DND-41 (cell line): ENCODE measurements around the gene FAM9C.
"Not testable (repeated sequence)": the region's sequence is repeated elsewhere in the genome, so short reads cannot be mapped to it uniquely, and the experiment has no call there.

Source experiments
- ATAC-seq: fragments of 200-7000 bp; cut with Tn5 transposase; 3 replicates; pipeline ENCODE4 v1.9.1; 2021; ENCODE audit warnings: low read depth; ENCODE audit not compliant: insufficient read depth
- DNase-seq: peaks from one replicate; pipeline ENCODE4 v3.0.0-alpha.2; 2020
- H2AFZ ChIP-seq: 2 replicates; pipeline ENCODE4 v1.6.0; 2012; ENCODE audit warnings: low read depth, low read length
- H3K27ac ChIP-seq: 2 replicates; pipeline ENCODE4 v1.5.1; 2012; ENCODE audit warnings: low read length, inconsistent platforms
- H3K27me3 ChIP-seq: fragments of 200-600 bp; sonication (generic); 2 replicates; pipeline ENCODE4 v1.6.0; 2012; ENCODE audit warnings: low read length, mild to moderate bottlenecking, inconsistent platforms; ENCODE audit not compliant: insufficient read depth, poor library complexity
- H3K36me3 ChIP-seq: 2 replicates; pipeline ENCODE4 v1.5.1; 2012; ENCODE audit warnings: low read length, inconsistent platforms; ENCODE audit not compliant: insufficient read depth
- H3K4me1 ChIP-seq: 2 replicates; pipeline ENCODE4 v1.5.1; 2012; ENCODE audit warnings: mild to moderate bottlenecking, low read length; ENCODE audit not compliant: insufficient read depth
- H3K4me2 ChIP-seq: 2 replicates; pipeline ENCODE4 v1.6.0; 2012; ENCODE audit warnings: mild to moderate bottlenecking, moderate library complexity, low read length, inconsistent platforms; ENCODE audit not compliant: insufficient read depth
- H3K4me3 ChIP-seq, 2 experiments: fragments of 200-600 bp in 1 of 2; shearing (Covaris generic) in 1 of 2; 2 replicates each; pipeline ENCODE4 v1.5.1; 2012 to 2016; ENCODE audit warnings: inconsistent platforms in 2 of 2, low read length in 2 of 2, mild to moderate bottlenecking in 2 of 2, low read depth in 1 of 2, moderate library complexity in 1 of 2
- H3K79me2 ChIP-seq: 2 replicates; pipeline ENCODE4 v1.6.0; 2012; ENCODE audit warnings: low read length, inconsistent platforms; ENCODE audit not compliant: insufficient read depth
- H3K9ac ChIP-seq: 2 replicates; pipeline ENCODE4 v1.6.0; 2012; ENCODE audit warnings: low read depth, mild to moderate bottlenecking, inconsistent platforms, low read length, moderate library complexity
- H3K9me3 ChIP-seq: 2 replicates; pipeline ENCODE4 v1.5.1; 2012; ENCODE audit warnings: low read length, moderate library complexity, mild to moderate bottlenecking, inconsistent platforms; ENCODE audit not compliant: insufficient read depth, severe bottlenecking
- H4K20me1 ChIP-seq: 2 replicates; pipeline ENCODE4 v1.6.0; 2012; ENCODE audit warnings: low read length; ENCODE audit not compliant: insufficient read depth
- EZH2 ChIP-seq: IDR thresholded peaks from 3 replicates; pipeline ENCODE4 v1.6.1; 2012; ENCODE audit warnings: borderline replicate concordance, low read depth, mild to moderate bottlenecking, moderate library complexity, low read length, inconsistent platforms; ENCODE audit not compliant: severe bottlenecking
- TF ChIP-seq, protein P1 (sequence below): IDR thresholded peaks from 2 replicates; pipeline ENCODE4 v1.5.1; 2012; ENCODE audit warnings: borderline replicate concordance, low read length, moderate library complexity, mild to moderate bottlenecking; ENCODE audit not compliant: poor library complexity, severe bottlenecking; ENCODE audit errors: extremely low read depth

FAM9C gene

DNA sequence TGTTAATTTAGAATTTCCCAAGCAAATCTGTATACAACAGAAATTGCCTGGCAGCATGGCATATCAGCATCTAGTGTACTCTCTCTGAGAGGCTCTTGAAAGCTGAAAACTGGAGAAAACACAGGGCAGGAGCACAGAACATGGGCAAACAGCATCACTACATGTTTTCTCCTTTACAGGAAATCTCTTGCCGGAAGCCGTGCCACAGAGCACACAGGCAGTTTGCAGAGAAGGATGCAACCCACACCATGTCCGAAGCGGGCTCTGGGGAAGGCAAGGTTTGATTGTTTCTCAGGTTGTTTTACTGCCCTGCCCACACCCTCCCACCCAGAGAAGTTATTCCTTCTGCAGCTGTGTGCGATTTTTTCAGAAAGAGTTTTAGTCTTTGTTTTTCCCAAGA is 41.1 kb upstream of the FAM9C start:
- no peaks in the 10 kb centered on the region for H4K20me1 ChIP-seq
- H3K79me2 ChIP-seq: peaks cover 45% of the 10 kb centered on the region
- H3K9me3 ChIP-seq: no peaks in the 10 kb centered on the region
- H3K27me3 ChIP-seq: no peaks in the 10 kb centered on the region
- peak; percentile 85 for DNase-seq
- TF ChIP-seq EZH2: no peak
- TF ChIP-seq, protein P1, sequence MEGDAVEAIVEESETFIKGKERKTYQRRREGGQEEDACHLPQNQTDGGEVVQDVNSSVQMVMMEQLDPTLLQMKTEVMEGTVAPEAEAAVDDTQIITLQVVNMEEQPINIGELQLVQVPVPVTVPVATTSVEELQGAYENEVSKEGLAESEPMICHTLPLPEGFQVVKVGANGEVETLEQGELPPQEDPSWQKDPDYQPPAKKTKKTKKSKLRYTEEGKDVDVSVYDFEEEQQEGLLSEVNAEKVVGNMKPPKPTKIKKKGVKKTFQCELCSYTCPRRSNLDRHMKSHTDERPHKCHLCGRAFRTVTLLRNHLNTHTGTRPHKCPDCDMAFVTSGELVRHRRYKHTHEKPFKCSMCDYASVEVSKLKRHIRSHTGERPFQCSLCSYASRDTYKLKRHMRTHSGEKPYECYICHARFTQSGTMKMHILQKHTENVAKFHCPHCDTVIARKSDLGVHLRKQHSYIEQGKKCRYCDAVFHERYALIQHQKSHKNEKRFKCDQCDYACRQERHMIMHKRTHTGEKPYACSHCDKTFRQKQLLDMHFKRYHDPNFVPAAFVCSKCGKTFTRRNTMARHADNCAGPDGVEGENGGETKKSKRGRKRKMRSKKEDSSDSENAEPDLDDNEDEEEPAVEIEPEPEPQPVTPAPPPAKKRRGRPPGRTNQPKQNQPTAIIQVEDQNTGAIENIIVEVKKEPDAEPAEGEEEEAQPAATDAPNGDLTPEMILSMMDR: peak; percentile 38
- peak overlapping the region; percentile 63 for H3K4me2 ChIP-seq
- H3K4me3 ChIP-seq: peak overlapping the region; percentile 26 to 54; a peak in 3 of 4 replicates
- no peaks in the 10 kb centered on the region for H3K36me3 ChIP-seq
- peaks cover 98% of the 10 kb centered on the region for H3K4me1 ChIP-seq
- H2AFZ ChIP-seq: no peak overlapping the region
- ATAC-seq: peak; percentile 57
- peak overlapping the region; percentile 99 for H3K27ac ChIP-seq
- H3K9ac ChIP-seq: peak overlapping the region; percentile 73

DNA sequence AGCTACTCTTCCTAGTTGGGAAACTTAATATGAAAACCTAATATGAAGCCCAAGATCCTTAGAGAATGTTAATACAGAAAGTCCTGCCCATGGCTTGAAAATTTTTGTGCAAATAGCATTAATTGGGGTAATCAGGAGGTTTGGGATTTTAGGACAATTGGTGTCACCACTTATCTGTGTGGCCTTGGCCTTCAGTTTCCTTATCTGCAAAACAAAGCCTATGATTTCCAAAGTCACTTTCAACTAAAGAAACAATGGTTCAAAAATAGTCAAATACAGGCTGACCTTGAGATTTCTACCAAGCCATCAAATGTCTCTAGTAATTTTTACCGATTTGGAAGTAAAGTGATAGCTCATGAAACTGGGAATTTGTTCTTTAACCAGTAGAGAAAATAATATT is 40.2 kb upstream of the FAM9C start:
- Histone ChIP-seq H3K4me1 (peaks cover 98% of the 10 kb centered on the region), H3K9me3 (no peaks in the 10 kb centered on the region), H3K36me3 (no peaks in the 10 kb centered on the region), H3K27me3 (no peaks in the 10 kb centered on the region), H3K4me2 (no peak overlapping the region; the same call in 1 of the 2 replicates), H2AFZ (no peak overlapping the region), H3K27ac (peak overlapping the region; percentile 99), H3K79me2 (peaks cover 36% of the 10 kb centered on the region), H3K9ac (peak overlapping the region; percentile 73), H4K20me1 (no peaks in the 10 kb centered on the region), H3K4me3 (no peak overlapping the region)
- DNase-seq (no peak), ATAC-seq (no peak)
- TF ChIP-seq EZH2: no peak
- TF ChIP-seq, protein P1: no peak

DNA sequence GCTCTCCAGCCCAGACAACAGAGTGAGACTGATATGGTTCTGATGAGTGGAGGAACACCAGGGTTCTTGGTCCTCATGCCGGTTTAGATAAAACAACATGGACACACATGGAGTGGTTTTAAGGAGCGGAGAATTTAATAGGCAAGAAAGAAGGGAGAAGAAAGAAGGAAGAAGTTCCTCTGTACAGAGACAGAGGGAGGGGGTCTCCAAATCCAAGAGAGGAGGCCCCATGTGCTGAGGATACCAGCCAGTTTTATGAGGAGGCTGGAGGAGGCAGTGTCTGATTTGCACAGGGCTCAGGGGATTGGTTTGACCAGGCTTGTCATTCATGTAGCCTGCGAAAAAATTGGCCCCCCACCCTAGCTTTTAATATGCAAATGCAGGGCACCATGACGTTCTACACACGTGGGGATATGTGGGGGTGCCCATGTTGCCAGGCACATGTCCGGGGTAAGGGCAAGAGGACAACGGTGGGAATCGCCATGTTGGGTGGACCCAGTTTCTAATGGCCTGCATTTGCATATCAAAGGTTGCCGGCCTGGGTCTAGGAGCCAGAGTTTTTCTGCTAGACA is 39.4 kb upstream of the FAM9C start:
- H3K4me3 ChIP-seq, H2AFZ ChIP-seq, H3K27me3 ChIP-seq, H3K9me3 ChIP-seq, DNase-seq, H3K36me3 ChIP-seq, H3K4me2 ChIP-seq, H4K20me1 ChIP-seq, ATAC-seq: not testable (repeated sequence)
- Histone ChIP-seq H3K27ac (peak overlapping the region; percentile 99), H3K9ac (0 out of 2 replicates have a peak overlapping the region, but pooled peaks have one; percentile 73), H3K4me1 (peaks cover 98% of the 10 kb centered on the region), H3K79me2 (peaks cover 34% of the 10 kb centered on the region)

DNA sequence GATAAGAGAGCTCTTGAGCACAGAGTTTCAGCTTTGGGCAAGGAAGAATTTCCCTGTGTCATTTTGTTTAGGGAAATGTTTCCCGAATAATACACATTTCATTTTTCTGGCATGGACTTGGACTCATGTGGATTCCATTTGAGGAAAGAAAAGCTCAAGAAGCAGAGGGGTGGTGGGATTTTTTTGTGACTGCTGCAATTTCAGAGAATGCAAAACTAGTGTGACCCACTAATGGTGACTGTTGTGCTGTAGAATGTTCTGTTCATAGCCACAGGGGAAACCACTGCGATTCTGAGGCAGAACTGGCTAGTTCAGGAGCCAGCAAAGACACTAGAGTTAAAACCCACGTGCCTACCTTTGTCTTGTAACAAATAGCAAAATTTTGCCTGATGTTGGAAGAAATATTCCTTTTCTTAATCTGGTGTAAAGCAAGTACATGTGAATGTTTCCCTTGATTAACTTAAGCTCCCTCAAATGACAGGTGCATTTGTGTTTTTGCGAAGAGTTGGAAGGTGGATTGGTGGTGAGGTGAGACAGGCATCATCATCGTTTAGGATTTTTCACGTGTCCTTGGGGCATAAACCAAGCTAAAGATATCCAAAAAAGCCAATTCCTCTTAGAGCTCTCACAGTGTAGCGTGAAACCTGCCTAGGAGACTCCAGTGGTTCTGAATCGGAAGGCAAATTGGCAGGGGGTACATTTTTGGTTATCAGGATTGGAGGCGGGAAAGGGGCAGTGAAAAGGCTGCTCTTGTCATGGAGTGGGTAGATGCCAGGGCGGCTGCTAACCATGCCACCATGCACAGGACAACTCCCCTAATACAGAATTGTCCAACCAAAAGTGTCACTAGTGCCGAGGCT is 38.0 kb upstream of the FAM9C start:
- H3K36me3 ChIP-seq: no peaks in the 10 kb centered on the region
- TF ChIP-seq EZH2: no peak
- TF ChIP-seq, protein P1: no peak
- DNase-seq (peak; percentile 47), ATAC-seq (peak; percentile 35; the same call in 2 of the 3 replicates)
- peak overlapping the region; percentile 99 for H3K27ac ChIP-seq
- H3K9ac ChIP-seq: peak overlapping the region; percentile 52
- no peak overlapping the region for H3K4me3 ChIP-seq
- peaks cover 25% of the 10 kb centered on the region for H3K79me2 ChIP-seq
- H3K27me3 ChIP-seq: no peaks in the 10 kb centered on the region
- H3K4me1 ChIP-seq: peaks cover 94% of the 10 kb centered on the region
- H3K4me2 ChIP-seq: 0 out of 2 replicates have a peak overlapping the region, but pooled peaks have one; percentile 30
- H2AFZ ChIP-seq: peak overlapping the region; percentile 14; the same call in 1 of the 2 replicates
- no peaks in the 10 kb centered on the region for H4K20me1 ChIP-seq
- H3K9me3 ChIP-seq: no peaks in the 10 kb centered on the region
